Measurements from ENCODE around the gene DOCK3. TPM values are rescaled to one million over a fixed set of nuclear protein-coding genes. Genes with fewer than 3 reads are reported as not detected.

Gene DOCK3
- total and polyA plus RNA-seq, 9 donors = 0.04 to 0.71 (median 0.27) TPM; not detected in 1

DNA sequence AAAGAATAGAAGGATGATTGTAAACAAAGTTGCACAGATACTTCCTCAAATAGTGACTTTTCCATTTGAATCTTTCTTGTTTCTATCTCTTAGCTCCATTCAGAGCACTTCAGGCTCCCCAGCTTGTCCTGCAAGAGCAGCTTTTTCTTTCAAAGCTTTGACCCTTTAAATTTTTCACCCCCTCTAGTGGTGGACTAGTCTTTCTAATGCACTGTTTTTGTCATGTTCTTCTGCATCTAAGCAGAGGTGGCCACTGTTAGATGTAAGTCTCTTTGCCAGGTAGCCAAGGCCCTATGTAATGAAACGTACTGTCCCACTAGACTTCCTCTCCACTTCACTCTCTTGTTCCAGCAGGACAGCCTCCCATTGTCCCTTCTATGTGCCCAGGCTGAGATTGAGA is 636.3 kb downstream of the DOCK3 start:
- no peaks in the 10 kb centered on the region for H3K27me3 ChIP-seq
- H3K4me3 ChIP-seq = no peak overlapping the region
- no peaks in the 10 kb centered on the region for H3K36me3 ChIP-seq
- DNase-seq = no peak
- 22 to 30% (median 28%) methylated on average over 1 of the region's 1 CpG for WGBS, 3 donors
- intact Hi-C loops (cut with DNase I) = loop anchor here in 1 of 4 donors (5.0 kb wide), 1 partner anchor 416 kb away; no protein-coding TSS in a partner anchor
- TF ChIP-seq EP300 (IDR thresholded peaks at IDR 0.05) = no peak
- no peak for TF ChIP-seq POLR2A (IDR thresholded peaks at IDR 0.05)
- no peaks in the 10 kb centered on the region for H3K9me3 ChIP-seq
- H3K4me1 ChIP-seq (ENCODE audit: insufficient read depth) = no peaks in the 10 kb centered on the region
- no peak overlapping the region for H3K27ac ChIP-seq

DNA sequence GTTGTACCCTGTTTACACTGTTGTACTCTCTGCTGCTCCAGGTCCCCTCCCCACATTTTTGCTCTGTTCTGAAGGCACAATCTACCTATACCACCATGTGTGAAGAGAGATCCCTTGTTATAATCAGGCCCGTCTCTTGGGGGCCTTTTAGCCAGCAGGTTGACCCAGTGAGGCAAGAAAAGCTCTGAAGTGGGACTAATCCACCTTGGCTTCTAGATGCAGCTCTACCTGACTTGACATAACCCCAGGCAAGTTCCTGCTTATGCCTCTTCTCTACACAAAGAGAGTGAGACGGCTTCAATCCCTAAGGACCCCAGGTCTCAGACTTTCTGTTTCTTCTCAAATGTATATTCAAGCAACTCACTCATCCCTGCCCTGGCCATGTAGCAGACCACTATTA is 653.5 kb downstream of the DOCK3 start:
- no peak overlapping the region for H3K27ac ChIP-seq
- TF ChIP-seq CTCF (IDR thresholded peaks at IDR 0.05) (no peak), POLR2A (IDR thresholded peaks at IDR 0.05) (no peak)
- H3K4me1 ChIP-seq (ENCODE audit: insufficient read depth) = no peaks in the 10 kb centered on the region
- intact Hi-C loops (cut with DNase I) = no loop called here
- 68 to 87% (median 73%) methylated on average over 2 of the region's 2 CpGs for WGBS, 3 donors
- no peaks in the 10 kb centered on the region for H3K27me3 ChIP-seq
- H3K36me3 ChIP-seq = no peaks in the 10 kb centered on the region
- H3K9me3 ChIP-seq = no peaks in the 10 kb centered on the region
- no peak overlapping the region for H3K4me3 ChIP-seq
- DNase-seq = no peak

DNA sequence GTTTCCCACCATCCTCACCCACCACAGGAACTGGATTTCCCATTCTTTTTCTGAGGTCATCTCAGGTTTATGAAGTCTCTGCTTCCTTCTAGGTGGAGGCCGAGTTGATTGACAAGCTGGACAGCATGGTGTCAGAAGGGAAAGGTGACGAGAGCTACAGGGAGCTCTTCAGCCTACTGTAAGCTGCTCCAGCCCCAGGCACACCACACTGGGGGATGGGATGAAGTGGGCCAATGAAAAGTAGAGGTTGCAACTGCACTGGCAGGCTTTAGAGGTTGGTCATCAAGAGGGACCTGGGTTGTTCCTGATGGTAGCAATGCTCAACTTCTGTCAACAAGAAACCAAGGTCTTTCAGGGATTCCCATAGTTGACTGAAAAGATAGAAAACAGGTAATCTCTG is 655.3 kb downstream of the DOCK3 start:
- Histone ChIP-seq H3K9me3 (no peaks in the 10 kb centered on the region), H3K27ac (no peak overlapping the region), H3K36me3 (no peaks in the 10 kb centered on the region), H3K27me3 (no peaks in the 10 kb centered on the region), H3K4me1 (ENCODE audit: insufficient read depth) (no peaks in the 10 kb centered on the region), H3K4me3 (no peak overlapping the region)
- TF ChIP-seq CTCF (IDR thresholded peaks at IDR 0.05) (no peak), EP300 (IDR thresholded peaks at IDR 0.05) (no peak), POLR2A (IDR thresholded peaks at IDR 0.05) (no peak)
- 70 to 96% (median 78%) methylated on average over 2 of the region's 2 CpGs for WGBS, 3 donors
- intact Hi-C loops (cut with DNase I) = no loop called here
- no peak for DNase-seq

DNA sequence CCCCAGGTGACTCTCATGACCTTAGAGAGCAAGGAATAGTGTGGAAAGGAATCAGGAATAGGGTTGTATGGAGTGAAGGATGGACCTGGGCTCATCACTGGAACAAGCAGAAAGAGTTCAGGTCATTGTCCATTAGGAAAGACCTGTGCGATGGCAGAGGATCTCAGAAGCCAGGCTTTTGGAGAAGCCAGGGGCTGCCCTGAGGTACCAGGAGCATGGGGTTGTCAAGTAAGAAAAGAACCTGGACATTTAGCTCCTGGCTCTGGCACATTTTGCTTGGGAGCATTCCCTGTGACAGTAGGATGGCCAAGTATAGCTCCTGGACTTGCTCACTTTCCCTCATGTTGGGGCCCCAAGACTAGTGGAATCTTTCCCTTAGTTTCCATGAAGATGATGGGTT is 657.4 kb downstream of the DOCK3 start:
- Histone ChIP-seq H3K36me3 (no peaks in the 10 kb centered on the region), H3K27me3 (no peaks in the 10 kb centered on the region), H3K9me3 (no peaks in the 10 kb centered on the region), H3K4me1 (ENCODE audit: insufficient read depth) (no peaks in the 10 kb centered on the region), H3K27ac (no peak overlapping the region), H3K4me3 (no peak overlapping the region)
- intact Hi-C loops (cut with DNase I) = no loop called here
- TF ChIP-seq EP300 (IDR thresholded peaks at IDR 0.05) (no peak), CTCF (IDR thresholded peaks at IDR 0.05) (no peak), POLR2A (IDR thresholded peaks at IDR 0.05) (no peak)
- WGBS, 3 donors = 94 to 100% (median 100%) methylated on average over 1 of the region's 1 CpG
- no peak for DNase-seq

GRCh38 chr3:51333021-51333420 is 658.3 kb downstream of the DOCK3 start:
- 93 to 95% (median 94%) methylated on average over 6 of the region's 6 CpGs for WGBS, 3 donors
- no peaks in the 10 kb centered on the region for H3K27me3 ChIP-seq
- intact Hi-C loops (cut with DNase I) = no loop called here
- H3K9me3 ChIP-seq = no peaks in the 10 kb centered on the region
- no peak overlapping the region for H3K27ac ChIP-seq
- H3K36me3 ChIP-seq = no peaks in the 10 kb centered on the region
- no peak overlapping the region for H3K4me3 ChIP-seq
- no peaks in the 10 kb centered on the region for H3K4me1 ChIP-seq (ENCODE audit: insufficient read depth)
- no peak for TF ChIP-seq CTCF (IDR thresholded peaks at IDR 0.05)
- TF ChIP-seq EP300 (IDR thresholded peaks at IDR 0.05) = no peak
- no peak for TF ChIP-seq POLR2A (IDR thresholded peaks at IDR 0.05)
- no peak for DNase-seq

All from ovary (tissue), 9 donors.